ENCODE data around the gene AMACR.

The AMACR gene

DNA sequence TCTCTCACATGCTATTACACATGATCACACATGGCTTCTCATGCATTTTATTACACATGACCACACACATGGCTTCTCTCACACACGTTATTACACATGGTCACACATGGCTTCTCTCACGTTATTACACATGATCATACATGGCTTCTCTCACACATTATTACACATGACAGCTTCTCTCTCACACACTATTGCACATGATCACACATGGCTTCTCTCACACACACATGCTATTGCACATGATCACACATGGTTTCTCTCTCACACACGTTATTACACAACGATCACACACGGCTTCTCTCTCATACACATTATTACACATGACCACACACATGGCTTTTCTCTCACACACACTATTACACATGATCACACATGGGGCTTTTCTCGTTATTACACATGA lies 22.4 kb downstream of the AMACR start:
- no peak overlapping the region for H3K4me3 ChIP-seq (ENCODE audit: low read depth, low read length)
- TF ChIP-seq, protein P1, sequence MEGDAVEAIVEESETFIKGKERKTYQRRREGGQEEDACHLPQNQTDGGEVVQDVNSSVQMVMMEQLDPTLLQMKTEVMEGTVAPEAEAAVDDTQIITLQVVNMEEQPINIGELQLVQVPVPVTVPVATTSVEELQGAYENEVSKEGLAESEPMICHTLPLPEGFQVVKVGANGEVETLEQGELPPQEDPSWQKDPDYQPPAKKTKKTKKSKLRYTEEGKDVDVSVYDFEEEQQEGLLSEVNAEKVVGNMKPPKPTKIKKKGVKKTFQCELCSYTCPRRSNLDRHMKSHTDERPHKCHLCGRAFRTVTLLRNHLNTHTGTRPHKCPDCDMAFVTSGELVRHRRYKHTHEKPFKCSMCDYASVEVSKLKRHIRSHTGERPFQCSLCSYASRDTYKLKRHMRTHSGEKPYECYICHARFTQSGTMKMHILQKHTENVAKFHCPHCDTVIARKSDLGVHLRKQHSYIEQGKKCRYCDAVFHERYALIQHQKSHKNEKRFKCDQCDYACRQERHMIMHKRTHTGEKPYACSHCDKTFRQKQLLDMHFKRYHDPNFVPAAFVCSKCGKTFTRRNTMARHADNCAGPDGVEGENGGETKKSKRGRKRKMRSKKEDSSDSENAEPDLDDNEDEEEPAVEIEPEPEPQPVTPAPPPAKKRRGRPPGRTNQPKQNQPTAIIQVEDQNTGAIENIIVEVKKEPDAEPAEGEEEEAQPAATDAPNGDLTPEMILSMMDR (IDR thresholded peaks at IDR 0.05; ENCODE audit: control insufficient read depth, extremely low read depth, insufficient read depth): no peak
- no peak for DNase-seq (ENCODE audit: low read depth)

DNA sequence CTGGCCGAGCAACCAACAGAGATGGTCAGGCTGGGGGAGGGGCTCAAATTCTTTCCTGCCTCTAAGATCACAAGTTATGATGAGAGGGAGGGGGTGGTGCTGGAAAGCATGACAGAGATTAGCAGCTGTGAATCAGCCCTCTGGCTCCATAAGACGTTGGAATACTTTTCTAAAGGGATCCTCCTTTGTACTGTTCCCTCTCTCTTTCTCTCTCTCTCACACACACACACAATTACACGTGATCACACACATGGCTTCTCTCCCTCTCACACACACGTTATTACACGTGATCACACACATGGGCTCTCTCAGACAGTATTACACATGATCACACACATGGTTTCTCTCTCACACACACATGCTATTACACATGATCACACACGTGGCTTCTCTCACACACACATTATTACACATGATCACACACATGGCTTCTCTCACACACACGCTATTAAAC lies 23.2 kb downstream of the AMACR start, which contains the start of gene SLC45A2:
Gene SLC45A2 (minus strand): TSS at position 23 of the 454 bp plus-strand sequence. CDS start 110 bp downstream, outside the sequence.
- no peak within 1 kb of the TSS for H3K4me3 ChIP-seq (ENCODE audit: low read depth, low read length)
- TF ChIP-seq, protein P1 (IDR thresholded peaks at IDR 0.05; ENCODE audit: control insufficient read depth, extremely low read depth, insufficient read depth): no peak
- no peak for DNase-seq (ENCODE audit: low read depth)

DNA sequence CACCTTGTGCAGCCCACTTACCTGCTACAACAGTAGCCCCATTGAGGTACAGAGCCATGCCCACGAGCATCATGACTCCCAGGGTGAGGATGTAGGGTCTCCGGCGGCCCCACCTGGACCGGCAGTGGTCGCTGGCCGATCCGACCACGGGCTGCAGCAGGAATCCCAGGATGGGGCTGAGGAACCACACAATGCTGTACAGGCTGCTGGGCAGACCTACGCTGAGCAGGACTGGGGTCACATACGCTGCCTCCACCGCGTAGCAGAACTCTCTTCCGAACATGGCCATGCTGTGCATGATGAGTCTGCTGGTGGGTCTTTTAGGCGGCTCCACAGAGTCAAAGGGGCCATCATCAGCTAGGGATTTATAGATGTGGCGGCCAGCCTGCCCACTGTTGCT lies 23.7 kb downstream of the AMACR start:
- TF ChIP-seq, protein P1 (IDR thresholded peaks at IDR 0.05; ENCODE audit: control insufficient read depth, extremely low read depth, insufficient read depth): no peak
- DNase-seq (ENCODE audit: low read depth): no peak
- H3K4me3 ChIP-seq (ENCODE audit: low read depth, low read length): no peak overlapping the region

DNA sequence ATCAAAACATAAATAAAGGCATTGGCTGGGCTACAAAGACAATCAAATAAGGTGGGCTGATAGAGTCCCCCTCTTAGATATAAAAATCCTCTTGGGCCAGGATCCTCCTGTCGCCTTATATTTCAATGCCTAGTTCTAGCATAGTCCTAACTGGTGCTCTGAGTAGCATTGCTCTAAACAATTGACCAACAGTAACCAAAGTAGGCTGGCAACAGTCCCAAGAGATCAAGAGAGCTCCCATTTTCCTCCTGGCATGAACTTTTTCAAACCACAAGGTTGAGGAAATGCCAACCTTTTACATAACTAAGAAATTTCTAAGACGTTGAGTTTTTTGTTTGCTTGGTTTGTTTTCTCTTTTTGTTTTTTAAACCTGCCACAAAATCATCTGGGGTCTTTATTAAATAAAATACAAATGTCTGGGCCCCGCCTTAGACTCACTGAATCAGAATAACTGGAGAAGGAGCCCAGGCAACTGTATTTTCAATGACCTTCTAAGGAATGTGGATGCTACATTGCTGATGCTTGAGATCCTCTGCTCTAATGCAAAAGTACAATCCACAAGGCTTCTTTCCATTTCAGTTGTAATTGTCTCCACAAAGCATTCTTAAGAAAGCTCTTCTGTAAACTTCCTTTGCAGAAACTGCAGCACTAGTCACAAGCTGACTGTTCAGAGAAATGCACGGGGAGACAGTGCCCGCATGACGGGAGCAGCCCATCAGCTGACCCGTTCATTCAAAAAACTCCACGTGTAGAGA lies 26.3 kb downstream of the AMACR start:
- H3K4me3 ChIP-seq (ENCODE audit: low read depth, low read length): no peak overlapping the region
- TF ChIP-seq, protein P1 (IDR thresholded peaks at IDR 0.05; ENCODE audit: control insufficient read depth, extremely low read depth, insufficient read depth): no peak
- no peak for DNase-seq (ENCODE audit: low read depth)

DNA sequence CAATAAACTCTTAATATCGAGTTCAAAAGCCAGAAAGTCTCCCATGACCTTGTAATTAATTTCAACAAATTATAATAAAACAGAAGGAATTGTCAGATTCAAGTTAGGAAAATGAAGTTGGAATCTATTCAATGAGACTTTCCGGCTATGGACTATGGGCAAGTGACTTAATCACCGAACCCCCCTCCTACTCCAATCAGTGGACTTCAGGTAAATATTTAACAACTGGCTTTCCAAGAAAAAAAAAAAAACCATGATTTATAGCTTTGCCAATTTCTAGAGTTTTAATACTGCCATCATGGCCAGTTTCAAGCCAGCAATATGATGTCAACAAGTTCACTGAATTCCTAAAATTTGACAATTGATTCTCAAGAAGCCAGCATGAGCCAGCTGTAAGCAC lies 27.8 kb downstream of the AMACR start:
- DNase-seq (ENCODE audit: low read depth): no peak
- TF ChIP-seq, protein P1 (IDR thresholded peaks at IDR 0.05; ENCODE audit: control insufficient read depth, extremely low read depth, insufficient read depth): no peak
- H3K4me3 ChIP-seq (ENCODE audit: low read depth, low read length): no peak overlapping the region

DNA sequence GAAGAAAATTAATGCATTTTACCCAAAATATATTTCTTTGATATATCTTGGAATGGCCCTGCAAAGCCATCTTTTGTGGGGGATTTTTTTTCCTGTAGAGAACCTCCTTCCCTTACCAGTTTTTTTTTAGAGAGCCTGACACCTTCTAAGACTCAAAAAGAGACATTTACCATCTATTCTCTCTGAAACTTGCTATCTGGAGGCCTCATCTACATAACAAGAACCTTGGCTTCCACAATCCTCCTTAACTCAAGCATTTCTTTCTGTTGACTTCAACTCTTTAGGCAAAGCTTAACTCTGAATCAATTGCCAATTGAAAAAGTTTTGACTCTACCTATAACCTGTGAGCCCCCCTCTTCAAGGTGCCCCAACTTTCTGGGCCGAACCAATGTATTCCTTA lies 29.5 kb downstream of the AMACR start:
- DNase-seq (ENCODE audit: low read depth): no peak
- TF ChIP-seq, protein P1 (IDR thresholded peaks at IDR 0.05; ENCODE audit: control insufficient read depth, extremely low read depth, insufficient read depth): no peak
- H3K4me3 ChIP-seq (ENCODE audit: low read depth, low read length): no peak overlapping the region

DNA sequence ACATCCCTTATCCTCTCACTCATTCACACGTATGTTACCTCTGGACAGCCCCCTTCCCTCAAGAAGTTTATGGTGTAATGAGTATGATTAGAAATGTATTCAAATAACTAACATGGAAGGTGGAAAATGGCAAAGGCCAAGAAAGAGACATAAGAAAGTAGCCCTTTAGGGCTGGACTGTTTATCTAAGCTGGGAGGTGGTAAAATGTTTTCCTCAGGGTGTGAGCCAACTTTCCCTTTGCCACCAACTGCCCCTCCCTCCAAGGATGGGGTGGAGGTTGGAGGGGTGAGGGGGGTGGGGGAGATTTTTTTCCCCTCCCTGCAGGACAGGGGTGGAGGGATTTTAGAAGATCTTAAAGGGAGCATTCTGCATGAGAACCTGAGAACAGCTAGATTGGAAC lies 31.5 kb downstream of the AMACR start:
- no peak overlapping the region for H3K4me3 ChIP-seq (ENCODE audit: low read depth, low read length)
- TF ChIP-seq, protein P1 (IDR thresholded peaks at IDR 0.05; ENCODE audit: control insufficient read depth, extremely low read depth, insufficient read depth): no peak
- DNase-seq (ENCODE audit: low read depth): no peak
